Peyer's patch (tissue), 4 donors: ENCODE measurements around the gene MEI1. TPM values are rescaled to one million over a fixed set of nuclear protein-coding genes. Genes with fewer than 3 reads are reported as not detected.
A peak's percentile ranks its signal among the peaks of the same experiment; 100 is the strongest.

ENCODE experiments used
- DNase-seq, 3 donors: peaks; one replicate each; pipeline ENCODE4 v3.0.0-alpha.2; 2017 to 2019
- H3K27ac ChIP-seq, 4 donors: fragments of 200-600 bp; sonication (generic); one replicate each; pipeline ENCODE4 v1.5.1; 2016 to 2019
- H3K27me3 ChIP-seq, 2 donors: fragments of 200-600 bp; sonication (generic); one replicate each; pipeline ENCODE4 v1.5.1; 2019
- H3K36me3 ChIP-seq, 3 donors: fragments of 200-600 bp; sonication (generic); one replicate each; pipeline ENCODE4 v1.5.1; 2016 to 2019
- H3K4me1 ChIP-seq, 4 donors: fragments of 200-600 bp; sonication (generic); one replicate each; pipeline ENCODE4 v1.5.1; 2016 to 2019
- H3K4me3 ChIP-seq, 4 donors: fragments of 200-600 bp; sonication (generic); 1 replicate in 3 of 4; 2 replicates in 1 of 4; pipeline ENCODE4 v1.5.1; 2016 to 2019; ENCODE audit warnings: mild to moderate bottlenecking in 1 of 4
- H3K9me3 ChIP-seq, 4 donors: fragments of 200-600 bp; sonication (generic); one replicate each; pipeline ENCODE4 v1.5.1; 2016 to 2019; ENCODE audit warnings: mild to moderate bottlenecking in 1 of 4
- CTCF ChIP-seq, 6 experiments: fragments of 450-650 bp in 4 of 6; fragments of 200-600 bp in 2 of 6; sonication (generic) in 1 of 6; IDR thresholded peaks; one replicate each; pipeline ENCODE4 v1.5.1; 2017 to 2019; ENCODE audit warnings: antibody characterized with exemption in 6 of 6, mild to moderate bottlenecking in 3 of 6, moderate library complexity in 1 of 6
- POLR2A ChIP-seq, 2 donors: fragments of 450-650 bp; IDR thresholded peaks; one replicate each; pipeline ENCODE4 v1.5.1; 2017; ENCODE audit warnings: antibody characterized with exemption in 2 of 2, mild to moderate bottlenecking in 2 of 2, moderate library complexity in 2 of 2
- total RNA-seq, 4 donors: library from RNA; depleted of rRNA; stranded (reverse); fragments of >200 nt; gene quantifications; one replicate each; pipeline ENCODE4 v1.1.0, GENCODE V29; 2016

MEI1 gene
- total RNA-seq, 4 donors from 2014 or later = 1.1 to 20.6 (median 11.7) TPM

GRCh38 chr22:41823797-41824196 is 124.5 kb downstream of the MEI1 start:
- no peaks in the 10 kb centered on the region for H3K27me3 ChIP-seq

GRCh38 chr22:41825376-41825775 is 126.1 kb downstream of the MEI1 start:
- Histone ChIP-seq H3K9me3 (no peaks in the 10 kb centered on the region), H3K4me1 (peaks cover 0 to 25% (median 2%) of the 10 kb centered on the region in 4 donors), H3K27ac (peak overlapping the region in 1 of 4 donors; percentile 17), H3K27me3 (no peaks in the 10 kb centered on the region), H3K4me3 (no peak overlapping the region), H3K36me3 (no peaks in the 10 kb centered on the region)
- DNase-seq = no peak
- TF ChIP-seq CTCF (IDR thresholded peaks at IDR 0.05) (no peak), POLR2A (IDR thresholded peaks at IDR 0.05) (no peak)

More at GRCh38 chr22:41823797-41824196, 124.5 kb downstream of the MEI1 start:
- Histone ChIP-seq H3K4me3 (no peak overlapping the region), H3K36me3 (peaks cover 0 to 4% (median 0%) of the 10 kb centered on the region in 3 donors), H3K27ac (no peak overlapping the region), H3K9me3 (no peaks in the 10 kb centered on the region), H3K4me1 (peaks cover 0 to 25% (median 2%) of the 10 kb centered on the region in 4 donors)
- no peak for DNase-seq
- no peak for TF ChIP-seq CTCF (IDR thresholded peaks at IDR 0.05)
- TF ChIP-seq POLR2A (IDR thresholded peaks at IDR 0.05) = no peak

- no peak for TF ChIP-seq POLR2A (IDR thresholded peaks at IDR 0.05)
- TF ChIP-seq CTCF (IDR thresholded peaks at IDR 0.05) = no peak
- Histone ChIP-seq H3K4me1 (peaks cover 0 to 25% (median 2%) of the 10 kb centered on the region in 4 donors), H3K27ac (peak overlapping the region in 1 of 4 donors; percentile 34), H3K9me3 (no peaks in the 10 kb centered on the region), H3K36me3 (no peaks in the 10 kb centered on the region), H3K4me3 (no peak overlapping the region), H3K27me3 (no peaks in the 10 kb centered on the region)
- no peak for DNase-seq
These were observed 126.7 kb downstream of the MEI1 start for GRCh38 chr22:41826021-41826420.

- peak in 1 of 3 donors; percentile 65 for DNase-seq
- no peaks in the 10 kb centered on the region for H3K27me3 ChIP-seq
- H3K4me1 ChIP-seq = peaks cover 0 to 25% (median 2%) of the 10 kb centered on the region in 4 donors
- H3K9me3 ChIP-seq = no peaks in the 10 kb centered on the region
- no peaks in the 10 kb centered on the region for H3K36me3 ChIP-seq
- TF ChIP-seq POLR2A (IDR thresholded peaks at IDR 0.05) (no peak), CTCF (IDR thresholded peaks at IDR 0.05) (no peak)
- peak overlapping the region in 1 of 4 donors; percentile 34 for H3K27ac ChIP-seq
- no peak overlapping the region for H3K4me3 ChIP-seq
These were observed 127.4 kb downstream of the MEI1 start for GRCh38 chr22:41826430-41827383.

- TF ChIP-seq CTCF (IDR thresholded peaks at IDR 0.05) = no peak
- no peak for TF ChIP-seq POLR2A (IDR thresholded peaks at IDR 0.05)
- DNase-seq = no peak
- Histone ChIP-seq H3K27ac (no peak overlapping the region), H3K4me3 (no peak overlapping the region), H3K4me1 (peaks cover 0 to 25% (median 2%) of the 10 kb centered on the region in 4 donors), H3K36me3 (no peaks in the 10 kb centered on the region), H3K27me3 (no peaks in the 10 kb centered on the region), H3K9me3 (no peaks in the 10 kb centered on the region)
These were observed 128.4 kb downstream of the MEI1 start for GRCh38 chr22:41827671-41828070.
